Measurements from ENCODE around the gene USP7. TPM values are rescaled to one million over a fixed set of nuclear protein-coding genes. Genes with fewer than 3 reads are reported as not detected.

The USP7 gene
- polyA plus RNA-seq, 1 experiment = 17.2 TPM

GRCh38 chr16:8929086-8929748, 34.5 kb downstream of the USP7 start:
- Histone ChIP-seq H3K36me3 (ENCODE audit: control insufficient read depth, insufficient read depth, low read length) (peaks cover 4% of the 10 kb centered on the region; the same call in 1 of the 2 replicates), H3K27me3 (ENCODE audit: control insufficient read depth, insufficient read depth, low read length) (no peaks in the 10 kb centered on the region), H3K4me3 (ENCODE audit: low read depth, low read length) (no peak overlapping the region)
- CTCF ChIA-PET = no interaction called here
- no peak for DNase-seq (ENCODE audit: low read depth)
- POLR2A ChIA-PET = no interaction called here
- TF ChIP-seq CTCF (IDR thresholded peaks at IDR 0.05; ENCODE audit: insufficient read depth, low read depth, low read length) = no peak

GRCh38 chr16:8928467-8928957, 35.2 kb downstream of the USP7 start:
- POLR2A ChIA-PET = no interaction called here

GRCh38 chr16:8926827-8927226, 36.9 kb downstream of the USP7 start:
- Histone ChIP-seq H3K36me3 (ENCODE audit: control insufficient read depth, insufficient read depth, low read length) (peaks cover 6% of the 10 kb centered on the region), H3K4me3 (ENCODE audit: low read depth, low read length) (no peak overlapping the region), H3K27me3 (ENCODE audit: control insufficient read depth, insufficient read depth, low read length) (no peaks in the 10 kb centered on the region)
- DNase-seq (ENCODE audit: low read depth) = no peak
- no peak for TF ChIP-seq CTCF (IDR thresholded peaks at IDR 0.05; ENCODE audit: insufficient read depth, low read depth, low read length)
- ChIA-PET CTCF (interaction anchor here (1.2 kb wide), 1 partner anchor 9 kb away, joined by 4 read pairs; no protein-coding TSS in a partner anchor), POLR2A (no interaction called here)

More at GRCh38 chr16:8928467-8928957, 35.2 kb downstream of the USP7 start:
- Histone ChIP-seq H3K4me3 (ENCODE audit: low read depth, low read length) (no peak overlapping the region), H3K36me3 (ENCODE audit: control insufficient read depth, insufficient read depth, low read length) (peaks cover 4% of the 10 kb centered on the region; the same call in 1 of the 2 replicates), H3K27me3 (ENCODE audit: control insufficient read depth, insufficient read depth, low read length) (no peaks in the 10 kb centered on the region)
- no peak for TF ChIP-seq CTCF (IDR thresholded peaks at IDR 0.05; ENCODE audit: insufficient read depth, low read depth, low read length)
- no peak for DNase-seq (ENCODE audit: low read depth)
- CTCF ChIA-PET = interaction anchor here (0.9 to 1.1 kb wide), 2 partner anchors 50 to 80 kb away, joined by 3 to 6 read pairs; no protein-coding TSS in a partner anchor

GRCh38 chr16:8925455-8925854, 38.3 kb downstream of the USP7 start:
- CTCF ChIA-PET = no interaction called here
- DNase-seq (ENCODE audit: low read depth) = no peak
- POLR2A ChIA-PET = no interaction called here
- TF ChIP-seq CTCF (IDR thresholded peaks at IDR 0.05; ENCODE audit: insufficient read depth, low read depth, low read length) = no peak
- peaks cover 8% of the 10 kb centered on the region for H3K36me3 ChIP-seq (ENCODE audit: control insufficient read depth, insufficient read depth, low read length)
- H3K27me3 ChIP-seq (ENCODE audit: control insufficient read depth, insufficient read depth, low read length) = no peaks in the 10 kb centered on the region
- H3K4me3 ChIP-seq (ENCODE audit: low read depth, low read length) = no peak overlapping the region

GRCh38 chr16:8924214-8924613, 39.5 kb downstream of the USP7 start:
- DNase-seq (ENCODE audit: low read depth) = no peak
- no peak for TF ChIP-seq CTCF (IDR thresholded peaks at IDR 0.05; ENCODE audit: insufficient read depth, low read depth, low read length)
- Histone ChIP-seq H3K4me3 (ENCODE audit: low read depth, low read length) (no peak overlapping the region), H3K27me3 (ENCODE audit: control insufficient read depth, insufficient read depth, low read length) (no peaks in the 10 kb centered on the region), H3K36me3 (ENCODE audit: control insufficient read depth, insufficient read depth, low read length) (peaks cover 8% of the 10 kb centered on the region)
- ChIA-PET POLR2A (no interaction called here), CTCF (no interaction called here)
